Duodenal mucosa (tissue), 2 donors: ENCODE data around the gene TIMM22.
"Not testable (repeated sequence)": the region's sequence is repeated elsewhere in the genome, so short reads cannot be mapped to it uniquely, and the experiment has no call there.

Source experiments
- H3K27ac ChIP-seq: one replicate; pipeline ENCODE4 v1.7.0; 2013; ENCODE audit warnings: low read depth, low read length
- H3K27me3 ChIP-seq, 2 donors: one replicate each; pipeline ENCODE4 v1.7.0; 2013; ENCODE audit warnings: low read length in 2 of 2, control low read depth in 1 of 2; ENCODE audit not compliant: insufficient read depth in 2 of 2, control insufficient read depth in 1 of 2
- H3K36me3 ChIP-seq, 2 donors: one replicate each; pipeline ENCODE4 v1.7.0; 2013; ENCODE audit warnings: low read length in 2 of 2, control low read depth in 1 of 2; ENCODE audit not compliant: insufficient read depth in 2 of 2, control insufficient read depth in 1 of 2
- H3K4me1 ChIP-seq, 2 donors: one replicate each; pipeline ENCODE4 v1.7.0; 2013; ENCODE audit warnings: low read length in 2 of 2, control low read depth in 1 of 2; ENCODE audit not compliant: insufficient read depth in 2 of 2, control insufficient read depth in 1 of 2
- H3K4me3 ChIP-seq, 2 donors: one replicate each; pipeline ENCODE4 v1.7.0; 2013; ENCODE audit warnings: low read length in 2 of 2, low read depth in 1 of 2
- H3K9ac ChIP-seq, 2 donors: one replicate each; pipeline ENCODE4 v1.7.0; 2013; ENCODE audit warnings: low read length in 2 of 2, low read depth in 1 of 2
- H3K9me3 ChIP-seq, 2 donors: one replicate each; pipeline ENCODE4 v1.7.0; 2013; ENCODE audit warnings: low read length in 2 of 2, control low read depth in 1 of 2; ENCODE audit not compliant: control insufficient read depth in 1 of 2

Gene TIMM22

DNA sequence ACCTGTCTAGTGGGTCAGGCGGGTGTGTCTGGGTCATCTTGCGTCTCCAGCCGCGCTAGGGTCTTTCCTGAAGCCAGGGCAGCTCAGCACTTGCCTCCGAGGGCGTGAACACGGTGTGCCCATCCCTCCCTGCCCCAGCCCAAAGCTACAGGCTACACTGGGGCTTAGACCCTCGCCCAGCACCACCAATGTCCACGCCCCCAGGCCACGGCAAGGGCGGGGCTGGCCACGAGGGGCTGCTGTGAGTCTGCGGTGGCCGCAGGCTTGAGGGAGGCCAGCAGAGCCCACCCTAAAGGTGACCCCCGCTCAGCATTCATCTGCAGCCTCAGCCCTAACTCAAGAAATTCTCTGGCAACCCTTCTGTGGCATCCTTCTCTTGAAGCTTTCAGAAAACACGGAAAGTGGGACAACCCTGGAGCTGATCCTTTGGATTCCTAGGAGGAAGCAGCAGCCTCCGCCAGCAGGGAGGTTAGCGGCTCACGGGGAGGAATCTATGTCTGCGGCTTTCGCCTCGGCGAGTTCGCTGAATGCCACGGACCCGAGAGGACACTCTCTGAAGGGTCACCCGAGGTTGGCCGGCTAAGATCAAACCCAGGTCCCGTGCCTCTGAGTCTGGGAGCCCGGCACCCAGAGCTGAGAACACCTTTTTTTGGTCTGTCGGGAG lies 41.7 kb downstream of the TIMM22 start:
- H3K27me3 ChIP-seq: no peaks in the 10 kb centered on the region
- H3K4me1 ChIP-seq: peaks cover 0 to 5% of the 10 kb centered on the region in 2 donors
- H3K9ac ChIP-seq: no peak overlapping the region
- no peak overlapping the region for H3K27ac ChIP-seq
- peaks cover 20 to 66% of the 10 kb centered on the region in 2 donors for H3K36me3 ChIP-seq
- H3K4me3 ChIP-seq: no peak overlapping the region
- no peaks in the 10 kb centered on the region for H3K9me3 ChIP-seq

DNA sequence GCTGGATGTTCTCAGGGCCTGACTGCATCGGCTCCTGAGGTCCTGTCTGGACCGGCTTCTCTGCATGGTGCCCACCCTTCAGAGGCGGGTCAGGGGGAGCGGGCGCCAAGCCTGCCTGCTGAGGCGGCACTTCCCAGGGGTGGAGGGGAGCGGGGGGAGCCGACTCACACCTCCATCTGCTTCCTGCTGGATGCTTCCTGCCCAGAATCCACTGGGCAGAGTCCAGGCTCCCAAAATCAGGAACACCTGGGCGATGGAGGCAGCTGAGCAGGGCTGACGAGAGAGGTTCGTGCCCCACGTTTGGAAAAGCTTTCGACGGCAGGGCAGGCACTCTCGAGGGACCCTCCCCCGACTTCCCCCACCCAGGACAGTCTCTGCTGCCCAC lies 42.2 kb downstream of the TIMM22 start:
- peak overlapping the region; percentile 66 for H3K27ac ChIP-seq
- H3K9me3 ChIP-seq: no peaks in the 10 kb centered on the region
- H3K27me3 ChIP-seq: no peaks in the 10 kb centered on the region
- no peak overlapping the region for H3K4me3 ChIP-seq
- no peak overlapping the region for H3K9ac ChIP-seq
- H3K36me3 ChIP-seq: peaks cover 20 to 63% of the 10 kb centered on the region in 2 donors
- peaks cover 0 to 5% of the 10 kb centered on the region in 2 donors for H3K4me1 ChIP-seq

DNA sequence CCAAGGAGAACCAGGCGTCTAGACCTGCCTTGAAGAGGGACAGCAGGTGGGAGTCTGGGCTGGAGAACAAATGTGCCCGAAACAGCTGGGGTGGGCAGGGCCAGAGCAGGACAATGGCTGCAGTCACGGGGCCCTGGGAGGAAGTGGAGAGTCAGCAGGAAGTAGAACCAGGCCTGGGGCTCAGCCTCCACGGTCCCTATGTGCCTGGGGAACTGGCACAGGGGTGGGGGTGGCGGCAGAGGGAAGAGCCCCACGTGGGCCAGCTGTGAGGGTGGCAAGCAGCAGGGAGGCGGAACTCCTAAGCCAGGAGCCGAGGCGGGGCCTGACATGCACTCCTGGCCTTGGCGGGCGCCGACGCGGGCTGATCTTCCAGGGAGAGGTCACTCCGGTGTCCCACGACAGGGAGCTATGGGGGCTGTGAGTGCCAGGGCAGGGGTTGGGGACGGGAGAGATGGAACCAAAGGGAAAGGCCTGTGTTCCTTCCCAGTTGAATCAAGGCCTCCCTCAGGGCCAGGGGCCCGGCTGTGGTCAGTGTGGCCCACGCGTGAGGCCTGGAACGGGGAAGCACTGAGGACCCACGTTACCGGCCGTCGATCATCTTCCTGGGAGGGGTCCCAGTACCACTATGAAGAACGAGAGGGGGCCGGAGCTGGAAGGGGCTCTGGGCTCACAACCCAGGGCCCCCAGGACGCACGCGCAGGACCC lies 42.7 kb downstream of the TIMM22 start:
- H3K4me3 ChIP-seq: no peak overlapping the region
- peaks cover 0 to 5% of the 10 kb centered on the region in 2 donors for H3K4me1 ChIP-seq
- H3K36me3 ChIP-seq: peaks cover 20 to 59% of the 10 kb centered on the region in 2 donors
- no peaks in the 10 kb centered on the region for H3K9me3 ChIP-seq
- H3K9ac ChIP-seq: peak overlapping the region in 1 of 2 donors; percentile 33
- H3K27me3 ChIP-seq: no peaks in the 10 kb centered on the region
- peak overlapping the region; percentile 66 for H3K27ac ChIP-seq

DNA sequence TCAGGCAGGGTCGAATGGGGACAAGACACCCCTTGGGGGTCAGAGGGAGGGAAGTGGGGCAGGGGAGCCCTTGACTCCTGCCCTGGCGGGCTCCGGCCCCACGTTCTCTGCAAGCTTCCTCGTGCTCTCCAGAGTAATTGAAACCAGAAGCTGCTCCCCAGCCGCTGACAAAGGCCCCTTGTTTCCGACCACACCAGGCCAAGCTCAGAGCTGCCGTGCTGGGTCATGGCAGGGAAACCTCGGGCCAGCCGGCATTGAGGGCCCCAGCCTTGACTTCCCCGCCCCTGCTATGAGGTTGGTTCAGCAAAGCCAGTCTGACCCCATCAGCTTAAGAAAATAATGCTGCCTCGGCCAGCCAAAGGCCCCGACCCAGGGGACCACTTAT lies 43.3 kb downstream of the TIMM22 start:
- Histone ChIP-seq H3K36me3 (peaks cover 25 to 60% of the 10 kb centered on the region in 2 donors), H3K9me3 (no peaks in the 10 kb centered on the region), H3K27me3 (no peaks in the 10 kb centered on the region), H3K27ac (no peak overlapping the region), H3K9ac (peak overlapping the region in 1 of 2 donors; percentile 33), H3K4me3 (no peak overlapping the region), H3K4me1 (peaks cover 0 to 5% of the 10 kb centered on the region in 2 donors)

DNA sequence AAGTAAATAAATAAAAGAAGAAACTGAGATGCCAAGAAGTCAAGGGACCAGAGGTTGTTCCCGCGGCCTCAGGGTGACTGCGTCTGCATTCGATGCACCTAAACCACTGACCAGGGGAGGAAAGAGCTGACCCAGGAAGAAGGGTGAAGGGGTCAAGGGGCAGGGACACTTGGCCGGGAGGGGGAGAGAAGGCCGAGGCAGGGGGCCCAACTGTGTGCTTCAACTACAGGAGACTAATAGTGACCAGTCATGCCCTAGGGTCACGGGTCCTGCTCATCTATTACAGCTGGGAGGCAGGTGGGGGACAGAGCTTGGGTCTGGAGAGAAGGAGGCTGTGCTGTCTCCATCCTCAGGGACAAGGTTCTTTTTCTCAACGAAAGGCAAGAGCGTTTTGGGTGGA lies 44.8 kb downstream of the TIMM22 start:
- H3K27me3 ChIP-seq: no peaks in the 10 kb centered on the region
- H3K9ac ChIP-seq: no peak overlapping the region
- H3K9me3 ChIP-seq: no peaks in the 10 kb centered on the region
- H3K4me3 ChIP-seq: no peak overlapping the region
- H3K4me1 ChIP-seq: peaks cover 0 to 5% of the 10 kb centered on the region in 2 donors
- no peak overlapping the region for H3K27ac ChIP-seq
- H3K36me3 ChIP-seq: peaks cover 34 to 66% of the 10 kb centered on the region in 2 donors

DNA sequence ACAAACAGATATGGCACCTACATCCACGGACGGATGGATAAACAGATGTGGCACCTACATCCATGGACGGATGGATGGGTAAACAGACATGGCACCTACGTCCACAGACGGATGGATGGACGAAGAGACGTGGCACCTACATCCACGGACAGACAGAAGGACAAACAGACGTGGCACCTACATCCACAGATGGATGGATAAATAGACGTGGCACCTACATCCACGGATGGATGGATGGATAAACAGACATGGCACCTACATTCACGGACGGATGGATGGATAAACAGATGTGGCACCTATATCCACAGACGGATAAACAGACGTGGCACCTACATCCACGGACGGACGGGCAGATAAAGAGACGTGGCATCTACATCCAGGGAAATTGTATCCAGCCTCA lies 45.6 kb downstream of the TIMM22 start:
- Histone ChIP-seq H3K27me3 (no peaks in the 10 kb centered on the region), H3K36me3 (peaks cover 35 to 67% of the 10 kb centered on the region in 2 donors), H3K9me3 (no peaks in the 10 kb centered on the region), H3K4me1 (peaks cover 0 to 5% of the 10 kb centered on the region in 2 donors), H3K4me3 (no peak overlapping the region), H3K27ac (no peak overlapping the region), H3K9ac (no peak overlapping the region)

- peaks cover 0 to 5% of the 10 kb centered on the region in 2 donors for H3K4me1 ChIP-seq
- peaks cover 33 to 67% of the 10 kb centered on the region in 2 donors for H3K36me3 ChIP-seq
- no peaks in the 10 kb centered on the region for H3K9me3 ChIP-seq
- H3K9ac ChIP-seq: no peak overlapping the region
- no peaks in the 10 kb centered on the region for H3K27me3 ChIP-seq
- H3K4me3 ChIP-seq: no peak overlapping the region
- H3K27ac ChIP-seq: peak overlapping the region; percentile 10
Observed at GRCh38 chr17:1043601-1044251, 46.8 kb downstream of the TIMM22 start.

DNA sequence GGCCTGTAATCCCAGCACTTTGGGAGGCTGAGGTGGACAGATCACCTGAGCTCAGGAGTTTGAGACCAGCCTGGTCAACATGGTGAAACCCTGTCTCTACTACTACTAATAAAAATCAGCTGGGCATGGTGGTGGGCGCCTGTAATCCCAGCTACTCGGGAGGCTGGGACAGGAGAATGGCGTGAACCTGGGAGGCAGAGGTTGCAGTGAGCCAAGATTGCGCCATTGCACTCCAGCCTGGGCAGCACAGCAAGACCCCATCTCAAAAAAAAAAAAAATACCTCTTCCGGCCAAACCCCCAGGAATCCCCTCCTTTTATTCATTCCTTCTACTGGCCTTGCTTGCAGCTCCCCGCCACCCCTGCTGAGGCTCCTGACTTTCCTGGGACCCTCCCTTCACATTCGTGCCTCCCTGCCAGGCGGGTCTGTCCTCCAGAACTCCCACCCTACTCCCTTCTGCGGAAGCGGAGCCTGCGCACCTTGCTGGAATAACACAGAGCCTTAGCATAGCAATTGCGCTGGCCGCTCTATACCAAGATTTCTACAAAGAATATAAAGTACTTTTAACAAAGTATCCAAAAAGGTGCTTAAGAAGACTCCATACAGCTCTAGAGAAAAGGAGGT lies 47.6 kb downstream of the TIMM22 start:
- H3K4me3 ChIP-seq, H3K27me3 ChIP-seq, H3K4me1 ChIP-seq, H3K27ac ChIP-seq, H3K9ac ChIP-seq, H3K9me3 ChIP-seq: not testable (repeated sequence)
- H3K36me3 ChIP-seq: peaks cover 29 to 68% of the 10 kb centered on the region in 2 donors

- Histone ChIP-seq H3K4me1 (peaks cover 0 to 3% of the 10 kb centered on the region in 2 donors), H3K36me3 (peaks cover 37 to 73% of the 10 kb centered on the region in 2 donors)
Observed at GRCh38 chr17:1045456-1045855, 48.5 kb downstream of the TIMM22 start.

More at GRCh38 chr17:1045456-1045855, 48.5 kb downstream of the TIMM22 start:
- H3K27me3 ChIP-seq: no peaks in the 10 kb centered on the region
- H3K27ac ChIP-seq: no peak overlapping the region
- H3K9ac ChIP-seq: no peak overlapping the region
- H3K9me3 ChIP-seq: no peaks in the 10 kb centered on the region
- no peak overlapping the region for H3K4me3 ChIP-seq
